GM21528 (cell line): ENCODE data around the gene TSPAN11.

Source experiments
- ATAC-seq: cut with Tn5 transposase; IDR thresholded peaks from one replicate; pipeline ENCODE4 v1.9.1; 2021; ENCODE audit warnings: mild to moderate bottlenecking, moderate library complexity; ENCODE audit not compliant: unreplicated experiment, low FRiP score

Gene TSPAN11

GRCh38 chr12:31035967-31036665, 109.6 kb downstream of the TSPAN11 start:
- ATAC-seq = no peak

- ATAC-seq = no peak
These were observed 110.5 kb downstream of the TSPAN11 start for GRCh38 chr12:31037028-31037427.

- ATAC-seq = no peak
These were observed 111.4 kb downstream of the TSPAN11 start for GRCh38 chr12:31037931-31038330.

GRCh38 chr12:31041033-31041564, 114.6 kb downstream of the TSPAN11 start:
- ATAC-seq = no peak
